AG04449 (cell line): Measurements from ENCODE around the gene GPD1.
"Not testable (repeated sequence)": the region's sequence is repeated elsewhere in the genome, so short reads cannot be mapped to it uniquely, and the experiment has no call there.

Source experiments
- CTCF ChIA-PET: fragments of 350-600 bp; formaldehyde crosslinking; extraction: SDS; loops from one replicate; lab custom pipeline; 2021; ENCODE audit warnings: antibody characterized with exemption; lab: Yijun Ruan, JAX
- POLR2A ChIA-PET: fragments of 400-600, 350-600 bp; formaldehyde crosslinking; extraction: SDS; loops from one replicate; lab custom pipeline; 2020; ENCODE audit warnings: antibody characterized with exemption, inconsistent platforms; lab: Yijun Ruan, JAX
- DNase-seq: peaks from one replicate; pipeline ENCODE4 v3.0.0-alpha.2; 2010; ENCODE audit warnings: low read depth, low spot score
- H3K4me3 ChIP-seq: 2 replicates; pipeline ENCODE4 v1.5.1; 2011; ENCODE audit warnings: low read depth, mild to moderate bottlenecking, control low read depth, low read length
- TF ChIP-seq, protein P1 (sequence below): IDR thresholded peaks from one replicate; pipeline ENCODE4 v1.5.1; 2011; ENCODE audit warnings: mild to moderate bottlenecking, moderate library complexity, low read length, control low read depth, inconsistent platforms; ENCODE audit not compliant: insufficient read depth; ENCODE audit errors: missing control alignments

GPD1 gene

DNA sequence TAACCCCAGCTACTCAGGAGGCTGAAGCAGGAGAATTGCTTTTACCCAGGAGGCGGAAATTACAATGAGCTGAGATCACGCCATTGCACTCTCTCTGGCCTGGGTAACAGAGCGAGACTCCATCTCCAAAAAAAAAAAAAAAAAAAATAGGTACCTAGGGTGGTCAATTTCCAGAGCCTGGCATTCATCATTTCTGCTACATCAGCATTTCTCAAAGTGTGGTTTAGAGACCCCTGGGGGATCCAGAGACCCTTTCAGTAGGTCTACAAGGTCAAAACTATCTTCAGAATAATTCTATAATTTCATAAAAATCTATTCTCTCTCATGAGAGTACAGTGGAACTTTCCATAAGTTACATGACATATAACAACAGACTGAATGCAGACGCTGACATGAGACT, 43.5 kb downstream of the GPD1 start:
- no peak for DNase-seq
- TF ChIP-seq, protein P1, sequence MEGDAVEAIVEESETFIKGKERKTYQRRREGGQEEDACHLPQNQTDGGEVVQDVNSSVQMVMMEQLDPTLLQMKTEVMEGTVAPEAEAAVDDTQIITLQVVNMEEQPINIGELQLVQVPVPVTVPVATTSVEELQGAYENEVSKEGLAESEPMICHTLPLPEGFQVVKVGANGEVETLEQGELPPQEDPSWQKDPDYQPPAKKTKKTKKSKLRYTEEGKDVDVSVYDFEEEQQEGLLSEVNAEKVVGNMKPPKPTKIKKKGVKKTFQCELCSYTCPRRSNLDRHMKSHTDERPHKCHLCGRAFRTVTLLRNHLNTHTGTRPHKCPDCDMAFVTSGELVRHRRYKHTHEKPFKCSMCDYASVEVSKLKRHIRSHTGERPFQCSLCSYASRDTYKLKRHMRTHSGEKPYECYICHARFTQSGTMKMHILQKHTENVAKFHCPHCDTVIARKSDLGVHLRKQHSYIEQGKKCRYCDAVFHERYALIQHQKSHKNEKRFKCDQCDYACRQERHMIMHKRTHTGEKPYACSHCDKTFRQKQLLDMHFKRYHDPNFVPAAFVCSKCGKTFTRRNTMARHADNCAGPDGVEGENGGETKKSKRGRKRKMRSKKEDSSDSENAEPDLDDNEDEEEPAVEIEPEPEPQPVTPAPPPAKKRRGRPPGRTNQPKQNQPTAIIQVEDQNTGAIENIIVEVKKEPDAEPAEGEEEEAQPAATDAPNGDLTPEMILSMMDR, result no peak
- no peak overlapping the region for H3K4me3 ChIP-seq
- CTCF ChIA-PET, result interaction anchor here (1.0 to 2.6 kb wide), 3 partner anchors 9 to 36 kb away, joined by 4 to 19 read pairs (median 7); partner anchors contain the start of gene COX14
- POLR2A ChIA-PET, result no interaction called here

DNA sequence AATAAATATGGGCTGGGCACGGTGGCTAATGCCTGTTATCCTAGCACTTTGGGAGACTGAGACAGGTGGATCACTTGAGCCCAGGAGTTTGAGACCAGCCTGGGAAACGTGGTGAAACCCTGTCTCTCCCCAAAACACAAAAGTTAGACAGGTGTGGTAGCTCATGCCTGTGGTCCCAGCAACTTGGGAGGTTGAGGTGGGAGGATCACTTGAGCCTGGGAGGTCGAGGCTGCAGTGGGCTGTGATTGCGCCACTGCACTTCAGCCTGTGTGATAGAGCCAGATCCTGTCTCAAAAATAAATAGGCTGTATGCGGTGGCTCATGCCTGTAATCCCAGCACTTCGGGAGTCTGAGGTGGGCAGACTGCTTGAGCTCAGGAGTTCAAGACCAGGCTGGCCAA, 44.2 kb downstream of the GPD1 start:
- ChIA-PET CTCF (interaction anchor here (0.8 to 1.0 kb wide), 2 partner anchors 9 to 167 kb away, joined by 3 to 4 read pairs; no protein-coding TSS in a partner anchor), POLR2A (interaction anchor here (1.0 kb wide), 1 partner anchor 19 kb away, joined by 3 read pairs; the partner anchor contains the start of gene CERS5)
- DNase-seq, H3K4me3 ChIP-seq: not testable (repeated sequence)

DNA sequence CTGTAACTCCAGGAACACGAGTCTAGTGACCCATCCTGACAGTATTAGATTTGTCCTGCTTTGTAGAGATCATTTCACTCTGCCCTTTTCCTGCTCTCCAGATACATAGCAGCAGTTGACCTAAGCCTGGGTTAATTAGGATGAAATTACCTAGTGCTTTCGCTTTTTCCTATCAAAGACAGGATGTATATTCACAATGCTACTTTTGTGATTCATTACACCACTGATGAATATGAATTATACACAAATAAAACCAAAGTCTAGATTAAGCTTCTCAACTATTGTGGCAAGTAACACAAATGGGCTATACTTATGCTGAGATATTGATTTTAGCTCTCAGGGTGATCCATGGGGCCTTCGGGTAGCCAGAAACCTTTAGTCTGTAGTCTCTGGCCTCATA, 45.5 kb downstream of the GPD1 start:
- no peak for DNase-seq
- no peak overlapping the region for H3K4me3 ChIP-seq
- ChIA-PET POLR2A (interaction anchor here (0.8 kb wide), 1 partner anchor 134 kb away, joined by 3 read pairs; the partner anchor contains the start of gene LIMA1), CTCF (interaction anchor here (1.0 to 1.4 kb wide), 2 partner anchors 37 to 61 kb away, joined by 3 to 4 read pairs; partner anchors contain the start of gene COX14)
- TF ChIP-seq, protein P1, result no peak

DNA sequence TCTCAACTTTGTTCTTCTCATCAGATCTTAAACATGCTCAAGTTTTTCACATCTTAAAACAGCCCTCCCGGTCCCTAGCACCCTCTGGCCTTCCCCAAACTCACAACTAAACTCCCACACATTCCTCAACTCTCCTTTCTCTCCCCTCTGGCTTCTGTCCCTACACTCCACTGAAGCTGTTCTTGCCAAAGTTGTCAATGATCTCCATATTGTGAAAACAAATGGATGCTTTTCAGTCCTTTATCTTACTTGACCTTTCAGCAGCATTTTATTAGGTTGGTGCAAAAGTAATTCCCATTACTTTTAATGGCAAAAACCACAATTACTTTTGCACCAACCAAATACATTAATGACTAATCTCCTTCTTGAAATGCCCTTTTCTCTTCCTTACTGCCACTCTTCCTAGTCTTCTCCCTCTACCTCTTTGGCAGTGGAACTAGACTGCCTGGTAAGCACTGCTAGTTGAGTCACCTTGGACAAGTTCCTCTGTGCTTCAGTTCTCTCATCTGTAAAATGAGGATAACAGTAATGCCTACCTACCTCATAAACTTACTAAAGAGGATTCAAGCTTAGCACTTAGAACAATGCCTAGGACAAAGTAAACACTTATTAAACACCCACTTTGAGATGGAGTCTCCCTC, 47.4 kb downstream of the GPD1 start:
- no peak for DNase-seq
- TF ChIP-seq, protein P1, result no peak
- ChIA-PET POLR2A (no interaction called here), CTCF (interaction anchor here (0.6 to 4.5 kb wide), 2 partner anchors 25 to 160 kb away, joined by 3 to 23 read pairs; no protein-coding TSS in a partner anchor)
- no peak overlapping the region for H3K4me3 ChIP-seq

DNA sequence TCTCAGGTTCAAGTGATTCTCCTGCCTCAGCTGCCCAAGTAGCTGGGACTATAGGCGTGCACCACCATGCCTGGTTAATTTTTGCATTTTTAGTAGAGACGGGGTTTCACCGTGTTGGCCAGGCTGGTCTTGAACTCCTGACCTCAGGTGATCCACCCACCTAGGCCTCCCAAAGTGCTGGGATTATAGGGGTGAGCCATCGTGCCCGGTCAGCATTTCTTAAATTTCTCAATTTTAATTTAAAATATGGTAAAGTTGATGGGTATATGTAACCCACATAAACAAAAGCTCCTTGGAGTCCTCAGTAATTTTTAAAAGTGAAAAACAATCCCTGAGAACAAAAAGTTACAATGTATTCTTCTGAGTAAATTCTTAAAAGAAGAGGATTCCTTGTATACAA, 51.1 kb downstream of the GPD1 start:
- POLR2A ChIA-PET, result interaction anchor here (0.6 kb wide), 1 partner anchor 43 kb away, joined by 3 read pairs; the partner anchor contains the start of gene COX14
- H3K4me3 ChIP-seq, DNase-seq: not testable (repeated sequence)
- CTCF ChIA-PET, result interaction anchor here (0.7 to 4.5 kb wide), 6 partner anchors 12 to 160 kb away, joined by 3 to 23 read pairs (median 5); partner anchors contain the start of genes CERS5 and COX14

DNA sequence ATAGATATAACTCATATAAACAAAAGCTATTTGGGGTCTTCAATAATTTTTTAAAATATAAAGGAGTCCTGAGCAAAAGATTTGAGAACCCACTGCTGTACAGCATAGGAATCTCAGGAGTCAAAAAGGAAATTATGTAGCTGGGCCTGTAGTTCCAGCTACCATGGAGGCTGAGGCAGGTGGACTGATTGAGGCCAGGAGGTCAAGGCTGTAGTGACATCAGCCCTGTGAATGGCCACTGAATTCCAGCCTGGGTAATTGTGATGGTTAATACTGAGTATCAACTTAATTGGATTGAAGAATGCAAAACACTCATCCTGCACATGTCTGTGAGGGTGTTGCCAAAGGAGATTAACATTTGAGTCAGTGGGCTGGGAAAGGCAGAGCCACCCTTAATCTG, 52.8 kb downstream of the GPD1 start:
- ChIA-PET CTCF (interaction anchor here (0.8 to 2.2 kb wide), 5 partner anchors 9 to 158 kb away, joined by 3 to 11 read pairs (median 5); partner anchors contain the start of genes CERS5 and COX14), POLR2A (interaction anchor here (1.1 kb wide), 1 partner anchor 10 kb away, joined by 6 read pairs; the partner anchor contains the start of gene CERS5)
- no peak overlapping the region for H3K4me3 ChIP-seq
- TF ChIP-seq, protein P1, result no peak
- DNase-seq, result no peak

DNA sequence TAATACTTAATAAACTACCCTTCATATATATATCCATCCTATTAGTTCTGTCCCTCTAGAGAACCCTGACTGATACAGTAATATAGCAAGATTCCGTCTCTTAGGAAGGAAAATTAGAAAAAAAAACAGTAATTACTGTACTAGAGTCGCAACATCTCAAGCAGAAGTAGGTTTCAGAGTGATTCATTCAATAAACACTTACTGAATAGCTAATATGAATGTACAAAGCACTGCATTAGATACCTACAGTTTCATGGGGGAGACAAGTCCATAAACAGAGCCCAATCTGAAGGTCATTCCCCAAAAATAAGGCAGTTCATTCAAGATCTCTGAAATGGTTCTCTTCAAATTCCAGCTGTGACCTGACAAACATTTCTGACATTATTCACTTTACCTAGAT, 53.5 kb downstream of the GPD1 start:
- TF ChIP-seq, protein P1, result no peak
- ChIA-PET POLR2A (interaction anchor here (1.1 kb wide), 1 partner anchor 10 kb away, joined by 6 read pairs; the partner anchor contains the start of gene CERS5), CTCF (interaction anchor here (0.8 to 2.6 kb wide), 6 partner anchors 9 to 157 kb away, joined by 4 to 11 read pairs (median 6); partner anchors contain the start of genes CERS5 and COX14)
- no peak for DNase-seq
- H3K4me3 ChIP-seq, result no peak overlapping the region
